OCI-LY3 (cell line): Measurements from ENCODE around the gene PPP2R5E.

Experiments used
- H2AFZ ChIP-seq: fragments of 200-600, 300-600 bp; shearing (Covaris generic); 2 replicates; pipeline ENCODE4 v1.6.0; 2014; ENCODE audit warnings: antibody characterized with exemption, low read depth, low read length
- H3K27ac ChIP-seq: fragments of 200-600, 300-600 bp; sonication (generic); 2 replicates; pipeline ENCODE4 v1.5.1; 2014; ENCODE audit warnings: mild to moderate bottlenecking, low read length, moderate library complexity, mixed read lengths
- H3K27me3 ChIP-seq: fragments of 200-600, 300-600 bp; sonication (generic); 2 replicates; pipeline ENCODE4 v1.6.1; 2014; ENCODE audit warnings: low read depth, low read length, mixed read lengths
- H3K36me3 ChIP-seq: fragments of 200-600, 300-600 bp; sonication (generic); replicated peaks from 2 replicates; pipeline ENCODE3; 2014; ENCODE audit warnings: low read depth, low read length, mixed read lengths
- H3K4me1 ChIP-seq: fragments of 300-600, 200-600 bp; sonication (generic); 2 replicates; pipeline ENCODE4 v1.6.1; 2014; ENCODE audit warnings: low read length, mixed read lengths
- H3K4me2 ChIP-seq: fragments of 200-600, 300-600 bp; sonication (generic); 2 replicates; pipeline ENCODE4 v1.6.1; 2014; ENCODE audit warnings: low read length, mixed read lengths
- H3K4me3 ChIP-seq: fragments of 300-600, 200-600 bp; sonication (generic); 2 replicates; pipeline ENCODE4 v1.5.1; 2014; ENCODE audit warnings: antibody characterized with exemption, mild to moderate bottlenecking, low read length, moderate library complexity
- H3K79me2 ChIP-seq: fragments of 300-600, 200-600 bp; shearing (Covaris generic); 2 replicates; pipeline ENCODE4 v1.6.1; 2014; ENCODE audit warnings: mild to moderate bottlenecking, low read length, mixed read lengths
- H3K9ac ChIP-seq: fragments of 300-600, 200-600 bp; shearing (Covaris generic); 2 replicates; pipeline ENCODE4 v1.6.0; 2014; ENCODE audit warnings: mild to moderate bottlenecking, low read length, moderate library complexity
- H3K9me3 ChIP-seq: fragments of 200-600, 300-600 bp; shearing (Covaris generic); 2 replicates; pipeline ENCODE4 v1.6.1; 2014; ENCODE audit warnings: low read length, mixed read lengths; ENCODE audit not compliant: insufficient read depth
- H4K20me1 ChIP-seq: fragments of 200-600, 300-600 bp; sonication (generic); 2 replicates; pipeline ENCODE4 v1.6.1; 2016; ENCODE audit warnings: low read length, mixed read lengths; ENCODE audit not compliant: insufficient read depth
- EZH2phosphoT487 ChIP-seq: fragments of 200-600 bp; shearing (Covaris generic); IDR thresholded peaks from 2 replicates; pipeline ENCODE4 v1.6.1; 2018; ENCODE audit warnings: antibody characterized with exemption, mixed run types, low read depth
- TF ChIP-seq, protein P1 (sequence below): fragments of 200-600, 300-600 bp; sonication (generic); IDR thresholded peaks from 2 replicates; pipeline ENCODE4 v1.5.1; 2014; ENCODE audit warnings: antibody characterized with exemption, low read length, low read depth

PPP2R5E gene

DNA sequence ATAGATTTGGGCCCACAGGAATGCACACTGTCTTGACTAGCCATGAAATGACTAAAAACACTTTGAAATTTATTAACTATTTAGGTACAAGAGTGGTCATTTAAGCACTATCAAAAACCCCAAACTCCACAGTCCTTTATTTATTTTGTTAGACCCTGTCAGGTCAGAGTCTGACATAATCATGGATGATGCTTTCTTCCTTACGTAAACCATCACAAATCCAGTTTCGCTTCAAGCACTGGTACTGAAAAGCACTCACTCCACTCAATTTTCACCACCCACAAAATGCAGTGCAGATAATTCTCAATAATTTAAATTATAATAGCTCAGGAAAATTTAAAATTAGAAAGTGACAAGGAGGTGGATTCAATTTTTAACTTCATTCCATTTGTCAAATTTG, 25.8 kb downstream of the PPP2R5E start:
- H2AFZ ChIP-seq: no peak overlapping the region
- H3K9me3 ChIP-seq: no peaks in the 10 kb centered on the region
- H3K27me3 ChIP-seq: no peaks in the 10 kb centered on the region
- peaks cover 7% of the 10 kb centered on the region for H3K4me1 ChIP-seq
- H3K4me2 ChIP-seq: no peak overlapping the region
- TF ChIP-seq, protein P1, sequence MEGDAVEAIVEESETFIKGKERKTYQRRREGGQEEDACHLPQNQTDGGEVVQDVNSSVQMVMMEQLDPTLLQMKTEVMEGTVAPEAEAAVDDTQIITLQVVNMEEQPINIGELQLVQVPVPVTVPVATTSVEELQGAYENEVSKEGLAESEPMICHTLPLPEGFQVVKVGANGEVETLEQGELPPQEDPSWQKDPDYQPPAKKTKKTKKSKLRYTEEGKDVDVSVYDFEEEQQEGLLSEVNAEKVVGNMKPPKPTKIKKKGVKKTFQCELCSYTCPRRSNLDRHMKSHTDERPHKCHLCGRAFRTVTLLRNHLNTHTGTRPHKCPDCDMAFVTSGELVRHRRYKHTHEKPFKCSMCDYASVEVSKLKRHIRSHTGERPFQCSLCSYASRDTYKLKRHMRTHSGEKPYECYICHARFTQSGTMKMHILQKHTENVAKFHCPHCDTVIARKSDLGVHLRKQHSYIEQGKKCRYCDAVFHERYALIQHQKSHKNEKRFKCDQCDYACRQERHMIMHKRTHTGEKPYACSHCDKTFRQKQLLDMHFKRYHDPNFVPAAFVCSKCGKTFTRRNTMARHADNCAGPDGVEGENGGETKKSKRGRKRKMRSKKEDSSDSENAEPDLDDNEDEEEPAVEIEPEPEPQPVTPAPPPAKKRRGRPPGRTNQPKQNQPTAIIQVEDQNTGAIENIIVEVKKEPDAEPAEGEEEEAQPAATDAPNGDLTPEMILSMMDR: no peak
- no peak for TF ChIP-seq EZH2phosphoT487
- no peak overlapping the region for H3K9ac ChIP-seq
- H3K79me2 ChIP-seq: peaks cover 45% of the 10 kb centered on the region
- peaks cover 23% of the 10 kb centered on the region for H4K20me1 ChIP-seq
- peaks cover 7% of the 10 kb centered on the region for H3K36me3 ChIP-seq
- H3K27ac ChIP-seq: no peak overlapping the region
- H3K4me3 ChIP-seq: no peak overlapping the region

DNA sequence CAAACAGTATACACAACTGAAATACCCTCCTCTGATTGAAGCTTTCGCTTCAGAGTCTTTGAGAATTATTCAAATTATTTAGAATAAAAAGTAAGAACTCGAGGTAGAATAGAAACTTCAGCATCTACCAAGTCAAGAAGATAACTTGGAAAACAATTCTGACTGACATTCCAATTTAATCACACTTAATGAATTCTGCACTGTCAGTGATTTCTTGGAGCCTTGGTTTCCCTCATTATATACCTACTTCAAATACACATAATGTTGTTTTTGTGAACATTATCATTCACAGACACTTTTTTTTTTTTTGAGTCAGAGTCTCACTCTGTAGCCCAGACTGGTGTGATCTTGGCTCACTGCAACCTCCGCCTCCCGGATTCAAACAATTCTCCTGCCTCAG, 27.9 kb downstream of the PPP2R5E start:
- H3K9me3 ChIP-seq: no peaks in the 10 kb centered on the region
- no peak overlapping the region for H3K9ac ChIP-seq
- TF ChIP-seq, protein P1: no peak
- TF ChIP-seq EZH2phosphoT487: no peak
- peaks cover 11% of the 10 kb centered on the region for H3K4me1 ChIP-seq
- H3K27ac ChIP-seq: no peak overlapping the region
- H3K36me3 ChIP-seq: peaks cover 4% of the 10 kb centered on the region
- H3K79me2 ChIP-seq: peaks cover 61% of the 10 kb centered on the region
- no peak overlapping the region for H3K4me2 ChIP-seq
- no peaks in the 10 kb centered on the region for H3K27me3 ChIP-seq
- no peak overlapping the region for H2AFZ ChIP-seq
- peaks cover 28% of the 10 kb centered on the region for H4K20me1 ChIP-seq
- no peak overlapping the region for H3K4me3 ChIP-seq

DNA sequence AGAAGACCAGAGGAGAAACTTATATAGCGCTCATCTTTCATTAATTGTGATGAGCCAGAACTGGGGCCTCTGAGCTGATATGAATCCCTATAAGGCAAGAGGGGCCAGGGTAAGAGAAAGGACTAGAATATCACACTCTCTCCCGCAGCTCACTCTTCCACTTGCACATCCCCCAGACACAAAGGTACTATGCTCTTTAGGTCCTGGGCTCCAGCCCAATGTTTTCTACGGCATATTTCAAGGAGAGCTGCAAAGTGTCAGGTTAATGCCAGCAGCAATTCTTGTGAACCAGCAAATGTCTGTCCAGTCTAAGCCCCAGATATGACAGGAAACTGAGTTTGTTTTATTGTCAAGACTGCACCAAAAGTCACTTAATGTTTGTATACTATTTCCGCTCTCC, 29.4 kb downstream of the PPP2R5E start:
- Histone ChIP-seq H4K20me1 (peaks cover 33% of the 10 kb centered on the region), H3K36me3 (peaks cover 7% of the 10 kb centered on the region), H3K4me2 (no peak overlapping the region), H3K27ac (no peak overlapping the region), H3K27me3 (no peaks in the 10 kb centered on the region), H3K9me3 (no peaks in the 10 kb centered on the region), H3K9ac (no peak overlapping the region), H2AFZ (no peak overlapping the region), H3K4me1 (peaks cover 11% of the 10 kb centered on the region), H3K4me3 (no peak overlapping the region), H3K79me2 (peaks cover 71% of the 10 kb centered on the region)
- no peak for TF ChIP-seq EZH2phosphoT487
- TF ChIP-seq, protein P1: no peak

DNA sequence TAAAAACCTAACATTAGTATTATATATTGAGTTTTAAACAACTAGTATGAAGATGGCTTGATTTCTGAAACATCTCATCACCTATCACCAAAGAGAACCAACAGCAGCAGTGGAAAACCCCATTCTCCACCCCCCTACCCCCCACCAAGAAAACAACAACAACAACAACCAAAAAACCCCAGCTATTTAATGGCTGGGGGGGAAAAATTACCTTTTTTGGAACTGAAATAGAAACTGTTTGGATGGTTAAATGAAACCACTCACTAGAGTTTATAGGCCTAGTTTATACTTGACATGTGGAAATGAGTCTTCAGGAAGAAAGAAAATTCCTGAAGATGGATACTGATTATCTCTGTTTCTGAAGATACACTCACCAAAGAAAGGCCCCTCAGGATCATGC, 30.3 kb downstream of the PPP2R5E start:
- TF ChIP-seq EZH2phosphoT487: no peak
- TF ChIP-seq, protein P1: no peak
- Histone ChIP-seq H3K27ac (no peak overlapping the region), H3K9ac (no peak overlapping the region), H3K79me2 (peaks cover 74% of the 10 kb centered on the region), H3K4me1 (peaks cover 11% of the 10 kb centered on the region), H4K20me1 (peaks cover 41% of the 10 kb centered on the region), H3K9me3 (no peaks in the 10 kb centered on the region), H3K36me3 (peaks cover 9% of the 10 kb centered on the region), H3K4me3 (no peak overlapping the region), H3K4me2 (no peak overlapping the region), H2AFZ (no peak overlapping the region), H3K27me3 (no peaks in the 10 kb centered on the region)
